T-cell (primary cell): Measurements from ENCODE around the gene HSBP1L1. TPM values are rescaled to one million over a fixed set of nuclear protein-coding genes. Genes with fewer than 3 reads are reported as not detected.

Experiments
- ATAC-seq, 4 experiments: fragments of 200-7000 bp in 3 of 4; fragments of 150-1000 bp in 1 of 4; cut with Tn5 transposase; replicated peaks in 1 of 4; 1 replicate in 3 of 4; 2 replicates in 1 of 4; pipeline ENCODE4 v1.10.0; 2021; ENCODE audit warnings: moderate library complexity in 3 of 4, mild to moderate bottlenecking in 2 of 4, moderate number of reproducible peaks in 1 of 4
- CTCF ChIA-PET, 2 donors: fragments of 300-600 bp; sonication (Branson Sonifier 250); formaldehyde crosslinking; loops; one replicate each; lab custom pipeline; 2022; ENCODE audit warnings: antibody characterized with exemption in 2 of 2; lab: Charles Lee
- POLR2A ChIA-PET, 2 donors: fragments of 300-600 bp; sonication (Branson Sonifier 250); formaldehyde crosslinking; loops; one replicate each; lab custom pipeline; 2022; ENCODE audit warnings: antibody characterized with exemption in 2 of 2; lab: Charles Lee
- DNase-seq, 35 experiments: peaks; one replicate each; pipeline versions ENCODE4 v3.0.0 to v3.0.0-alpha.2; 2013 to 2023
- H3K27ac ChIP-seq: one replicate; pipeline ENCODE4 v1.5.1; 2013; ENCODE audit warnings: low read length
- H3K27me3 ChIP-seq, 2 experiments: replicated peaks in 1 of 2; 1 replicate in 1 of 2; 2 replicates in 1 of 2; pipeline versions ENCODE4 v1.6.1 to v1.7.0; 2013; ENCODE audit warnings: low read length in 1 of 2, mixed read lengths in 1 of 2; ENCODE audit not compliant: control insufficient read depth in 2 of 2, insufficient read depth in 2 of 2; ENCODE audit errors: extremely low read depth in 1 of 2
- H3K36me3 ChIP-seq, 2 donors: 1 replicate in 1 of 2; 2 replicates in 1 of 2; pipeline versions ENCODE4 v1.6.1 to v1.7.0; 2013; ENCODE audit warnings: low read length in 1 of 2; ENCODE audit not compliant: control insufficient read depth in 2 of 2, insufficient read depth in 1 of 2; ENCODE audit errors: extremely low read depth in 1 of 2
- H3K4me1 ChIP-seq, 2 experiments: 1 replicate in 1 of 2; 2 replicates in 1 of 2; pipeline versions ENCODE4 v1.6.1 to v1.7.0; 2013; ENCODE audit warnings: low read length in 2 of 2, mixed read lengths in 1 of 2; ENCODE audit not compliant: insufficient read depth in 2 of 2, control insufficient read depth in 1 of 2; ENCODE audit errors: extremely low read depth in 1 of 2
- H3K4me3 ChIP-seq, 2 donors: 1 replicate in 1 of 2; 2 replicates in 1 of 2; pipeline versions ENCODE4 v1.5.1 to v1.7.0; 2013; ENCODE audit warnings: mild to moderate bottlenecking in 2 of 2, low read length in 1 of 2, moderate library complexity in 1 of 2; ENCODE audit not compliant: control insufficient read depth in 1 of 2; ENCODE audit errors: extremely low read depth in 1 of 2
- H3K9me3 ChIP-seq: 2 replicates; pipeline ENCODE4 v1.7.0; 2013
- H3K27ac Mint-ChIP-seq, 2 donors: one replicate each; pipeline ENCODE4 v1.8.0; 2020 to 2021; ENCODE audit warnings: mild to moderate bottlenecking in 2 of 2, mixed read lengths in 2 of 2
- H3K27me3 Mint-ChIP-seq, 2 donors: one replicate each; pipeline ENCODE4 v1.8.0; 2021 to 2022; ENCODE audit warnings: mixed read lengths in 2 of 2
- H3K36me3 Mint-ChIP-seq: one replicate; pipeline ENCODE4 v1.8.0; 2021; ENCODE audit warnings: mixed read lengths
- H3K4me1 Mint-ChIP-seq, 3 donors: one replicate each; pipeline ENCODE4 v1.8.0; 2020 to 2022; ENCODE audit warnings: mixed read lengths in 3 of 3, mild to moderate bottlenecking in 1 of 3
- H3K4me3 Mint-ChIP-seq, 3 donors: one replicate each; pipeline ENCODE4 v1.8.0; 2020 to 2022; ENCODE audit warnings: mild to moderate bottlenecking in 3 of 3, mixed read lengths in 3 of 3, moderate library complexity in 3 of 3
- H3K9me3 Mint-ChIP-seq, 3 donors: one replicate each; pipeline ENCODE4 v1.8.0; 2020 to 2022; ENCODE audit warnings: mixed read lengths in 3 of 3
- WGBS: methylation state at CpG from one replicate; pipeline ENCODE4 v1.1.5; 2013; ENCODE audit warnings: missing lambda C conversion rate; ENCODE audit not compliant: insufficient coverage; 5-methylcytosine and 5-hydroxymethylcytosine counted together
- total RNA-seq, 35 experiments: library from RNA in 6 of 35; stranded (reverse) in 6 of 35; fragments of 120-200 nt in 1 of 35; gene quantifications; one replicate each; pipeline versions ENCODE4 v1.2.1 to v1.2.4 and lab custom pipeline; 2013 to 2026

HSBP1L1 gene
- total RNA-seq, 5 donors from 2014 or later (not counting 1 experiment from before 2014, with no cell fraction given): 17.3 to 26.6 (median 20.6) TPM

GRCh38 chr18:79942786-79943607, 21.4 kb upstream of the HSBP1L1 start:
- CTCF ChIA-PET: no interaction called here

GRCh38 chr18:79943608-79944125, 20.8 kb upstream of the HSBP1L1 start:
- no peaks in the 10 kb centered on the region for H3K27me3 ChIP-seq
- H3K27ac Mint-ChIP-seq: no peak overlapping the region
- POLR2A ChIA-PET: interaction anchor here in 1 of 2 donors (1.1 kb wide), 1 partner anchor 91 kb away, joined by 7 read pairs; the partner anchor contains the start of gene RBFA
- H3K4me1 ChIP-seq: peaks cover 0 to 37% of the 10 kb centered on the region in 2 experiments
- H3K36me3 Mint-ChIP-seq: peaks cover 42% of the 10 kb centered on the region
- peaks cover 13 to 22% of the 10 kb centered on the region in 2 donors for H3K36me3 ChIP-seq
- no peak overlapping the region for H3K27ac ChIP-seq
- 96% methylated on average over 18 of the region's 20 CpGs for WGBS
- H3K27me3 Mint-ChIP-seq: no peaks in the 10 kb centered on the region
- no peak overlapping the region for H3K4me3 ChIP-seq
- CTCF ChIA-PET: no interaction called here
- peak in 1 of 35 experiments; percentile 21 for DNase-seq
- no peak for ATAC-seq
- H3K9me3 ChIP-seq: no peaks in the 10 kb centered on the region
- peaks cover 34 to 52% (median 46%) of the 10 kb centered on the region in 3 donors for H3K4me1 Mint-ChIP-seq
- H3K4me3 Mint-ChIP-seq: peak overlapping the region in 1 of 3 donors; percentile 64
- H3K9me3 Mint-ChIP-seq: no peaks in the 10 kb centered on the region

More at GRCh38 chr18:79942786-79943607, 21.4 kb upstream of the HSBP1L1 start:
- H3K27ac Mint-ChIP-seq: peak overlapping the region in 1 of 2 donors; percentile 16
- H3K27me3 Mint-ChIP-seq: no peaks in the 10 kb centered on the region
- peaks cover 29 to 49% (median 40%) of the 10 kb centered on the region in 3 donors for H3K4me1 Mint-ChIP-seq
- no peak overlapping the region for H3K4me3 ChIP-seq
- POLR2A ChIA-PET: interaction anchor here in 1 of 2 donors (0.5 to 1.1 kb wide), 2 partner anchors 9 to 92 kb away, joined by 5 to 7 read pairs; partner anchors contain the start of gene RBFA
- H3K9me3 Mint-ChIP-seq: no peaks in the 10 kb centered on the region
- WGBS: 92% methylated on average over 29 of the region's 31 CpGs
- H3K36me3 Mint-ChIP-seq: peaks cover 46% of the 10 kb centered on the region
- H3K4me3 Mint-ChIP-seq: no peak overlapping the region
- DNase-seq: peak in 1 of 35 experiments; percentile 17
- peaks cover 17 to 25% of the 10 kb centered on the region in 2 donors for H3K36me3 ChIP-seq
- no peaks in the 10 kb centered on the region for H3K9me3 ChIP-seq
- no peaks in the 10 kb centered on the region for H3K27me3 ChIP-seq
- ATAC-seq: no peak
- peaks cover 0 to 34% of the 10 kb centered on the region in 2 experiments for H3K4me1 ChIP-seq
- no peak overlapping the region for H3K27ac ChIP-seq

- peaks cover 37% of the 10 kb centered on the region for H3K36me3 Mint-ChIP-seq
- 28% methylated on average over 10 of the region's 11 CpGs for WGBS
Measured at GRCh38 chr18:79944126-79944731, 20.2 kb upstream of the HSBP1L1 start.

GRCh38 chr18:79944746-79945117, 19.7 kb upstream of the HSBP1L1 start:
- H3K27ac ChIP-seq: no peak overlapping the region
- ChIA-PET CTCF (no interaction called here), POLR2A (no interaction called here)
- peaks cover 4 to 48% of the 10 kb centered on the region in 2 experiments for H3K4me1 ChIP-seq
- H3K9me3 ChIP-seq: no peaks in the 10 kb centered on the region
- no CpG with 5 or more reads among the region's 3 CpGs for whole genome bisulfite sequencing
- H3K4me3 Mint-ChIP-seq: peak overlapping the region in 1 of 3 donors; percentile 64
- H3K4me1 Mint-ChIP-seq: peaks cover 44 to 60% (median 54%) of the 10 kb centered on the region in 3 donors
- H3K27ac Mint-ChIP-seq: peak overlapping the region; percentile 58 to 76
- H3K9me3 Mint-ChIP-seq: no peaks in the 10 kb centered on the region
- H3K4me3 ChIP-seq: no peak overlapping the region
- peak in 8 of 35 experiments; percentile 11 to 46 (median 40) for DNase-seq
- no peaks in the 10 kb centered on the region for H3K27me3 ChIP-seq
- H3K36me3 Mint-ChIP-seq: peaks cover 35% of the 10 kb centered on the region
- no peaks in the 10 kb centered on the region for H3K27me3 Mint-ChIP-seq
- peaks cover 13 to 22% of the 10 kb centered on the region in 2 donors for H3K36me3 ChIP-seq
- peak in 2 of 4 experiments; percentile 25 to 70 for ATAC-seq

More at GRCh38 chr18:79944126-79944731, 20.2 kb upstream of the HSBP1L1 start:
- H3K4me3 Mint-ChIP-seq: peak overlapping the region in 1 of 3 donors; percentile 64
- H3K27me3 Mint-ChIP-seq: no peaks in the 10 kb centered on the region
- no peaks in the 10 kb centered on the region for H3K9me3 Mint-ChIP-seq
- no peaks in the 10 kb centered on the region for H3K9me3 ChIP-seq
- peaks cover 39 to 58% (median 51%) of the 10 kb centered on the region in 3 donors for H3K4me1 Mint-ChIP-seq
- H3K4me3 ChIP-seq: no peak overlapping the region
- H3K27me3 ChIP-seq: no peaks in the 10 kb centered on the region
- H3K36me3 ChIP-seq: peaks cover 13 to 22% of the 10 kb centered on the region in 2 donors
- ChIA-PET CTCF (no interaction called here), POLR2A (interaction anchor here in 1 of 2 donors (1.1 kb wide), 1 partner anchor 90 kb away, joined by 7 read pairs; the partner anchor contains the start of gene RBFA)
- no peak overlapping the region for H3K27ac ChIP-seq
- peak; percentile 66 to 74 (median 70) for ATAC-seq
- H3K27ac Mint-ChIP-seq: peak overlapping the region; percentile 58 to 76
- peaks cover 0 to 43% of the 10 kb centered on the region in 2 experiments for H3K4me1 ChIP-seq
- DNase-seq: peak in 5 of 35 experiments; percentile 13 to 48 (median 20)

- H3K27me3 Mint-ChIP-seq: no peaks in the 10 kb centered on the region
Measured at GRCh38 chr18:79945118-79946042, 19.1 kb upstream of the HSBP1L1 start.

More at GRCh38 chr18:79945118-79946042, 19.1 kb upstream of the HSBP1L1 start:
- H3K4me3 ChIP-seq: no peak overlapping the region
- peak overlapping the region in 1 of 3 donors; percentile 64 for H3K4me3 Mint-ChIP-seq
- peak overlapping the region; percentile 58 to 76 for H3K27ac Mint-ChIP-seq
- ChIA-PET POLR2A (interaction anchor here in 1 of 2 donors (0.6 kb wide), 1 partner anchor 83 kb away, joined by 3 read pairs; no protein-coding TSS in a partner anchor), CTCF (no interaction called here)
- H3K4me1 Mint-ChIP-seq: peaks cover 51 to 66% (median 57%) of the 10 kb centered on the region in 3 donors
- no peak for ATAC-seq
- H3K27me3 ChIP-seq: no peaks in the 10 kb centered on the region
- WGBS: 92% methylated on average over 14 of the region's 17 CpGs
- DNase-seq: no peak
- no peak overlapping the region for H3K27ac ChIP-seq
- H3K9me3 ChIP-seq: no peaks in the 10 kb centered on the region
- peaks cover 9 to 22% of the 10 kb centered on the region in 2 donors for H3K36me3 ChIP-seq
- peaks cover 9 to 54% of the 10 kb centered on the region in 2 experiments for H3K4me1 ChIP-seq
- H3K36me3 Mint-ChIP-seq: peaks cover 30% of the 10 kb centered on the region
- H3K9me3 Mint-ChIP-seq: no peaks in the 10 kb centered on the region
